Vagina (tissue), 2 donors: Measurements from ENCODE around the gene B4GALT4. TPM values are rescaled to one million over a fixed set of nuclear protein-coding genes. Genes with fewer than 3 reads are reported as not detected.

Experiments used
- DNase-seq, 2 donors: peaks; one replicate each; pipeline ENCODE4 v3.0.0-alpha.2; 2017; ENCODE audit errors: extremely low spot score in 2 of 2
- H3K27ac ChIP-seq: fragments of 200-600 bp; sonication (generic); one replicate; pipeline ENCODE4 v1.5.1; 2019
- H3K27me3 ChIP-seq: fragments of 200-600 bp; sonication (generic); one replicate; pipeline ENCODE4 v1.5.1; 2019
- H3K36me3 ChIP-seq, 2 donors: fragments of 200-600 bp; sonication (generic); one replicate each; pipeline ENCODE4 v1.5.1; 2017 to 2019
- H3K4me1 ChIP-seq: fragments of 200-600 bp; sonication (generic); one replicate; pipeline ENCODE4 v1.5.1; 2019
- H3K4me3 ChIP-seq, 2 donors: fragments of 200-600 bp; sonication (generic); 1 replicate in 1 of 2; 2 replicates in 1 of 2; pipeline ENCODE4 v1.5.1; 2016 to 2019
- H3K9me3 ChIP-seq: fragments of 200-600 bp; sonication (generic); one replicate; pipeline ENCODE4 v1.5.1; 2019
- CTCF ChIP-seq, 3 experiments: fragments of 450-650 bp in 2 of 3; fragments of 200-600 bp in 1 of 3; sonication (generic) in 1 of 3; IDR thresholded peaks; one replicate each; pipeline ENCODE4 v1.5.1; 2017 to 2019; ENCODE audit warnings: antibody characterized with exemption in 3 of 3, mild to moderate bottlenecking in 2 of 3, moderate library complexity in 2 of 3
- POLR2A ChIP-seq, 2 donors: fragments of 450-650 bp; IDR thresholded peaks; one replicate each; pipeline ENCODE4 v1.6.1; 2017; ENCODE audit warnings: antibody characterized with exemption in 2 of 2, mild to moderate bottlenecking in 2 of 2, moderate library complexity in 2 of 2
- POLR2AphosphoS5 ChIP-seq, 2 donors: sonication (generic); formaldehyde crosslinking; IDR thresholded peaks; one replicate each; pipeline ENCODE4 v1.9.0; 2017; ENCODE audit warnings: antibody characterized with exemption in 2 of 2, mild to moderate bottlenecking in 2 of 2, low read depth in 1 of 2; ENCODE audit not compliant: insufficient read depth in 1 of 2
- intact Hi-C: fragments of 100-400 bp; cut with DNase I; formaldehyde crosslinking; loops from one replicate; pipeline ENCODE4 v1.15.1; 2023
- total RNA-seq: library from RNA; depleted of rRNA; stranded (reverse); fragments of >200 nt; gene quantifications from one replicate; pipeline ENCODE4 v1.2.3, GENCODE V29; 2016

Gene B4GALT4
- total RNA-seq, 1 donor from 2014 or later: 12.0 TPM

GRCh38 chr3:119228373-119229145 lies 12.1 kb downstream of the B4GALT4 start:
- Histone ChIP-seq H3K9me3 (no peaks in the 10 kb centered on the region), H3K4me3 (no peak overlapping the region), H3K27me3 (no peaks in the 10 kb centered on the region), H3K4me1 (no peaks in the 10 kb centered on the region), H3K36me3 (peaks cover 0 to 44% of the 10 kb centered on the region in 2 donors), H3K27ac (no peak overlapping the region)
- DNase-seq: no peak
- TF ChIP-seq POLR2AphosphoS5 (IDR thresholded peaks at IDR 0.05; ENCODE audit: insufficient read depth in 1 of 2, low read depth in 1 of 2) (no peak), POLR2A (IDR thresholded peaks at IDR 0.05) (no peak), CTCF (IDR thresholded peaks at IDR 0.05) (no peak)
- intact Hi-C loops: no loop called here

GRCh38 chr3:119227070-119227850 lies 13.4 kb downstream of the B4GALT4 start:
- TF ChIP-seq POLR2A (IDR thresholded peaks at IDR 0.05) (no peak), POLR2AphosphoS5 (IDR thresholded peaks at IDR 0.05; ENCODE audit: insufficient read depth in 1 of 2, low read depth in 1 of 2) (no peak), CTCF (IDR thresholded peaks at IDR 0.05) (no peak)
- no peaks in the 10 kb centered on the region for H3K4me1 ChIP-seq
- H3K4me3 ChIP-seq: no peak overlapping the region
- intact Hi-C loops: no loop called here
- H3K27ac ChIP-seq: no peak overlapping the region
- H3K9me3 ChIP-seq: no peaks in the 10 kb centered on the region
- no peaks in the 10 kb centered on the region for H3K27me3 ChIP-seq
- peaks cover 0 to 43% of the 10 kb centered on the region in 2 donors for H3K36me3 ChIP-seq
- DNase-seq: no peak

DNA sequence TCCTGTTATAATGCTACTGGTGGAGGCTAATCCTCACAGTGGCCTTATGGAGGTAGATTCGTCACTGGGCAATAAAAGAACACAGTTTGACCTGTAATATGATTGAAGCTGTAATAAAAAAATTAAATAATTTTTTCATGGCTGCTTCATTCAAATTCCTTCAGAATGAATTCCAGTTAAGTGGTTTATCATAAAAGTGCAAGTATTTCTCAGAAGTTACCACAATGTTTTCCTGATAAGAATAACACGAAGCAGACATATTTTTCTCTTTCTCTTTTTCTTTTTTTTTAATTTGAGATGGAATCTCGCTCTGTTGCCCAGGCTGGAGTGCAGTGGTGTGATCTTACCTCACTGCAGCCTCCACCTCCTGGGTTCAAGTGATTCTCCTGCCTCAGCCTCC lies 15.6 kb downstream of the B4GALT4 start:
- peaks cover 0 to 55% of the 10 kb centered on the region in 2 donors for H3K36me3 ChIP-seq
- TF ChIP-seq POLR2A (IDR thresholded peaks at IDR 0.05) (no peak), POLR2AphosphoS5 (IDR thresholded peaks at IDR 0.05; ENCODE audit: insufficient read depth in 1 of 2, low read depth in 1 of 2) (no peak), CTCF (IDR thresholded peaks at IDR 0.05) (no peak)
- intact Hi-C loops: no loop called here
- no peak for DNase-seq
- no peaks in the 10 kb centered on the region for H3K4me1 ChIP-seq
- H3K27ac ChIP-seq: no peak overlapping the region
- no peaks in the 10 kb centered on the region for H3K27me3 ChIP-seq
- no peaks in the 10 kb centered on the region for H3K9me3 ChIP-seq
- H3K4me3 ChIP-seq: no peak overlapping the region

DNA sequence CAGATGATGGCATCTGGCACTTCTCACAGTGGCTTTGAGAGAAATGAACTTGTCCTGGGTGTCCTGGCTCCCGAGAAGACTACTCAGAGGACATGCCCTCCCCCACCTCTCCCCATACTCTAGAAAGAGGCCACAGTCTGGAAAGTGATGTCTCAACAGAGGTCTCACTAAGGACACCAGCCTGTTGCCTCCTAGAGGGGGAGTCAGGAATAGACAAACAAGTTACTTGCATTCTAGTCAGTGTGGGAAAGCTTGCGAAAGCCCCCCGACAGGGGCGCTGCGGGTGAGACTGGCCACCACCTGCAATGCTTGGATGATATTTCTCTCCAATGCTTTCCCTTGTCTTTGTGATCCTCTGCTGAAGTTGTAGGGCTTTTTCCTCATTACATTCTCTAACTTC lies 17.2 kb downstream of the B4GALT4 start:
- Histone ChIP-seq H3K4me3 (no peak overlapping the region), H3K27ac (no peak overlapping the region), H3K9me3 (no peaks in the 10 kb centered on the region), H3K27me3 (no peaks in the 10 kb centered on the region), H3K4me1 (no peaks in the 10 kb centered on the region), H3K36me3 (peaks cover 0 to 56% of the 10 kb centered on the region in 2 donors)
- no peak for DNase-seq
- intact Hi-C loops: no loop called here
- no peak for TF ChIP-seq POLR2AphosphoS5 (IDR thresholded peaks at IDR 0.05; ENCODE audit: insufficient read depth in 1 of 2, low read depth in 1 of 2)
- no peak for TF ChIP-seq POLR2A (IDR thresholded peaks at IDR 0.05)
- TF ChIP-seq CTCF (IDR thresholded peaks at IDR 0.05): no peak
